Smooth muscle cell (in vitro differentiated cells): Measurements from ENCODE around the gene HIPK1. TPM values are rescaled to one million over a fixed set of nuclear protein-coding genes. Genes with fewer than 3 reads are reported as not detected.

Source experiments
- DNase-seq: peaks from one replicate; lab custom pipeline; 2025; ENCODE audit not compliant: unreplicated experiment; lab: John Stamatoyannopoulos, UW
- H2AFZ ChIP-seq: fragments of 200-600 bp; sonication (generic); 2 replicates; pipeline ENCODE4 v1.6.0; 2016; ENCODE audit warnings: antibody characterized with exemption, low read depth, mild to moderate bottlenecking
- H3F3A ChIP-seq: fragments of 200-600 bp; sonication (generic); 2 replicates; pipeline ENCODE4 v1.6.0; 2017; ENCODE audit warnings: antibody characterized with exemption, low read depth
- H3K27ac ChIP-seq: fragments of 200-600 bp; sonication (generic); 2 replicates; pipeline ENCODE4 v1.5.1; 2016; ENCODE audit warnings: low read depth, mild to moderate bottlenecking
- H3K27me3 ChIP-seq: fragments of 200-600 bp; sonication (generic); 2 replicates; pipeline ENCODE4 v1.6.1; 2016; ENCODE audit warnings: low read depth, mild to moderate bottlenecking
- H3K36me3 ChIP-seq: fragments of 200-600 bp; sonication (generic); 2 replicates; pipeline ENCODE4 v1.5.1; 2016; ENCODE audit warnings: low read depth
- H3K4me1 ChIP-seq: fragments of 200-600 bp; sonication (generic); 2 replicates; pipeline ENCODE4 v1.5.1; 2016; ENCODE audit warnings: low read depth
- H3K4me2 ChIP-seq: fragments of 200-600 bp; sonication (generic); 2 replicates; pipeline ENCODE4 v1.6.0; 2016; ENCODE audit warnings: mild to moderate bottlenecking
- H3K4me3 ChIP-seq: fragments of 200-600 bp; sonication (generic); 2 replicates; pipeline ENCODE4 v1.5.1; 2016; ENCODE audit warnings: mild to moderate bottlenecking
- H3K79me2 ChIP-seq: fragments of 200-600 bp; sonication (generic); 2 replicates; pipeline ENCODE4 v1.6.0; 2016; ENCODE audit warnings: low read depth, mild to moderate bottlenecking
- H3K9ac ChIP-seq: fragments of 200-600 bp; sonication (generic); 2 replicates; pipeline ENCODE4 v1.6.0; 2016; ENCODE audit warnings: low read depth
- H3K9me3 ChIP-seq: fragments of 200-600 bp; sonication (generic); replicated peaks from 2 replicates; pipeline ENCODE4 v1.5.1; 2016; ENCODE audit warnings: low read depth
- H4K20me1 ChIP-seq: fragments of 200-600 bp; sonication (generic); 2 replicates; pipeline ENCODE4 v1.6.0; 2016; ENCODE audit warnings: low read depth
- WGBS: methylation state at CpG from one replicate; pipeline ENCODE4 v1.1.7; 2016; ENCODE audit warnings: low lambda C conversion rate; 5-methylcytosine and 5-hydroxymethylcytosine counted together
- polyA plus RNA-seq: library from polyadenylated mRNA; unstranded; fragments of >200 nt; fragmentation: Nextera tagmentation; extraction: Ambion mirVana; gene quantifications from 2 replicates; pipeline ENCODE4 v1.2.1, GENCODE V29; 2016
- total RNA-seq: library from RNA; depleted of rRNA; stranded (reverse); fragments of >200 nt; gene quantifications from 2 replicates; pipeline ENCODE4 v1.2.3, GENCODE V29; 2014
- TF ChIP-seq, protein P1 (sequence below): fragments of 200-600 bp; sonication (generic); IDR thresholded peaks from 2 replicates; pipeline ENCODE4 v1.5.1; 2017; ENCODE audit warnings: borderline replicate concordance, mild to moderate bottlenecking, antibody characterized with exemption; ENCODE audit not compliant: insufficient read depth, poor library complexity, severe bottlenecking

Gene HIPK1
- total and polyA plus RNA-seq, 2 experiments from 2014 or later: 12.0 to 34.2 TPM

GRCh38 chr1:113934006-113934405 lies 4.9 kb downstream of the HIPK1 start:
- TF ChIP-seq, protein P1, sequence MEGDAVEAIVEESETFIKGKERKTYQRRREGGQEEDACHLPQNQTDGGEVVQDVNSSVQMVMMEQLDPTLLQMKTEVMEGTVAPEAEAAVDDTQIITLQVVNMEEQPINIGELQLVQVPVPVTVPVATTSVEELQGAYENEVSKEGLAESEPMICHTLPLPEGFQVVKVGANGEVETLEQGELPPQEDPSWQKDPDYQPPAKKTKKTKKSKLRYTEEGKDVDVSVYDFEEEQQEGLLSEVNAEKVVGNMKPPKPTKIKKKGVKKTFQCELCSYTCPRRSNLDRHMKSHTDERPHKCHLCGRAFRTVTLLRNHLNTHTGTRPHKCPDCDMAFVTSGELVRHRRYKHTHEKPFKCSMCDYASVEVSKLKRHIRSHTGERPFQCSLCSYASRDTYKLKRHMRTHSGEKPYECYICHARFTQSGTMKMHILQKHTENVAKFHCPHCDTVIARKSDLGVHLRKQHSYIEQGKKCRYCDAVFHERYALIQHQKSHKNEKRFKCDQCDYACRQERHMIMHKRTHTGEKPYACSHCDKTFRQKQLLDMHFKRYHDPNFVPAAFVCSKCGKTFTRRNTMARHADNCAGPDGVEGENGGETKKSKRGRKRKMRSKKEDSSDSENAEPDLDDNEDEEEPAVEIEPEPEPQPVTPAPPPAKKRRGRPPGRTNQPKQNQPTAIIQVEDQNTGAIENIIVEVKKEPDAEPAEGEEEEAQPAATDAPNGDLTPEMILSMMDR: no peak
- no peaks in the 10 kb centered on the region for H3K36me3 ChIP-seq
- H3K9ac ChIP-seq: no peak overlapping the region
- H3K4me1 ChIP-seq: peaks cover 15% of the 10 kb centered on the region
- no peak for DNase-seq
- peaks cover 90% of the 10 kb centered on the region for H3K79me2 ChIP-seq
- no peak overlapping the region for H2AFZ ChIP-seq
- H4K20me1 ChIP-seq: peaks cover 87% of the 10 kb centered on the region
- no peak overlapping the region for H3K27ac ChIP-seq
- H3K27me3 ChIP-seq: no peaks in the 10 kb centered on the region
- H3K4me3 ChIP-seq: no peak overlapping the region
- H3K4me2 ChIP-seq: no peak overlapping the region
- H3F3A ChIP-seq: peaks cover 3% of the 10 kb centered on the region
- no peaks in the 10 kb centered on the region for H3K9me3 ChIP-seq

- WGBS: 92% methylated on average over 5 of the region's 5 CpGs
- TF ChIP-seq, protein P1: no peak
These were observed 5.5 kb downstream of the HIPK1 start for GRCh38 chr1:113934511-113935055.

GRCh38 chr1:113935176-113935575 lies 6.1 kb downstream of the HIPK1 start:
- WGBS: 100% methylated on average over 1 of the region's 1 CpG
- peaks cover 15% of the 10 kb centered on the region for H3K4me1 ChIP-seq
- no peak overlapping the region for H3K9ac ChIP-seq
- H3K27ac ChIP-seq: no peak overlapping the region
- no peaks in the 10 kb centered on the region for H3K9me3 ChIP-seq
- no peaks in the 10 kb centered on the region for H3K36me3 ChIP-seq
- H3K4me3 ChIP-seq: no peak overlapping the region
- H3F3A ChIP-seq: no peaks in the 10 kb centered on the region
- H3K27me3 ChIP-seq: no peaks in the 10 kb centered on the region
- H3K4me2 ChIP-seq: no peak overlapping the region
- peaks cover 99% of the 10 kb centered on the region for H4K20me1 ChIP-seq
- H3K79me2 ChIP-seq: peaks cover 96% of the 10 kb centered on the region
- no peak overlapping the region for H2AFZ ChIP-seq
- no peak for DNase-seq
- TF ChIP-seq, protein P1: no peak

More at GRCh38 chr1:113934511-113935055, 5.5 kb downstream of the HIPK1 start:
- no peaks in the 10 kb centered on the region for H3K27me3 ChIP-seq
- H3K4me2 ChIP-seq: no peak overlapping the region
- no peak for DNase-seq
- peaks cover 94% of the 10 kb centered on the region for H3K79me2 ChIP-seq
- no peak overlapping the region for H3K9ac ChIP-seq
- H3F3A ChIP-seq: no peaks in the 10 kb centered on the region
- H3K36me3 ChIP-seq: no peaks in the 10 kb centered on the region
- no peak overlapping the region for H2AFZ ChIP-seq
- H3K4me1 ChIP-seq: peaks cover 15% of the 10 kb centered on the region
- H4K20me1 ChIP-seq: peaks cover 93% of the 10 kb centered on the region
- no peak overlapping the region for H3K4me3 ChIP-seq
- no peaks in the 10 kb centered on the region for H3K9me3 ChIP-seq
- H3K27ac ChIP-seq: no peak overlapping the region

DNA sequence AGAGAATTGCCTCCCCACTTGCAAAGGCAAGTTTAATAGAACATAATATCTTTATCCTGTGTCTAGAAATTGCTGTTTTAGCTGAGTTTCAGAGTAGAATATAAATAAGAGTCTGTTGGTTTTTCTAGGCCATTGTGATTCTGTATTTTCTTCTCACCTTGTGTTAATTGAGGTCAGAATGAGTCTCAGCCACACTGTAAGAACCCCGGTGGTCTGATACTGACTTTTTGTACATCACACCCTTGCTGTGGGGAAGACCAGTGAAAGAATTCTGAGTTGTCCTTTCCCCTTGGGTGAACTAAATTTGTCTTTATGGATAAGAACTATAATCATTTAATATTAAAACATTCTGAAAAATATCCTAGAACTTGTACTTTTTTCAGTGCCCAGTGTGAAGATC lies 6.8 kb downstream of the HIPK1 start:
- peaks cover 100% of the 10 kb centered on the region for H4K20me1 ChIP-seq
- H3F3A ChIP-seq: no peaks in the 10 kb centered on the region
- no peaks in the 10 kb centered on the region for H3K36me3 ChIP-seq
- no peaks in the 10 kb centered on the region for H3K9me3 ChIP-seq
- WGBS: 91% methylated on average over 1 of the region's 1 CpG
- peaks cover 12% of the 10 kb centered on the region for H3K4me1 ChIP-seq
- no peak for DNase-seq
- H3K4me2 ChIP-seq: no peak overlapping the region
- no peak overlapping the region for H3K9ac ChIP-seq
- no peaks in the 10 kb centered on the region for H3K27me3 ChIP-seq
- TF ChIP-seq, protein P1: no peak
- no peak overlapping the region for H3K4me3 ChIP-seq
- H3K27ac ChIP-seq: no peak overlapping the region
- H3K79me2 ChIP-seq: peaks cover 88% of the 10 kb centered on the region
- H2AFZ ChIP-seq: no peak overlapping the region
